HL-60/S4 (cell line): ENCODE data around the gene CRYZL1.

ENCODE experiments used
- in situ Hi-C: fragments of 300-500 bp; cut with MboI; formaldehyde crosslinking; loops from 2 replicates; pipeline ENCODE4 v1.14.3; 2022; ENCODE audit warnings: low sequenced_read_pairs

The CRYZL1 gene

GRCh38 chr21:33542640-33543504 lies 98.7 kb downstream of the CRYZL1 start, which contains the start of gene SON:
Gene SON (plus strand): TSS chr21:33543038. CDS start chr21:33543093, 55 bp downstream.
- in situ Hi-C loops = no loop called here

GRCh38 chr21:33541756-33542639 lies 99.5 kb downstream of the CRYZL1 start, which contains the start of gene GART:
Gene GART (minus strand): TSS chr21:33542117. CDS start chr21:33539315, 2,802 bp downstream.
- in situ Hi-C loops = no loop called here

GRCh38 chr21:33541105-33541711 lies 100.3 kb downstream of the CRYZL1 start:
- in situ Hi-C loops = no loop called here

GRCh38 chr21:33540711-33541104 lies 100.8 kb downstream of the CRYZL1 start:
- in situ Hi-C loops = no loop called here

GRCh38 chr21:33539616-33540015 lies 101.9 kb downstream of the CRYZL1 start:
- in situ Hi-C loops = no loop called here
